Measurements from ENCODE around the gene HERC6.
"Not testable (repeated sequence)": the region's sequence is repeated elsewhere in the genome, so short reads cannot be mapped to it uniquely, and the experiment has no call there.

The HERC6 gene

GRCh38 chr4:88447371-88448095 is 68.9 kb downstream of the HERC6 start:
- FAIRE-seq (no peak), DNase-seq (ENCODE audit: insufficient read length, low spot score) (no peak)
- no peak for TF ChIP-seq CTCF (IDR thresholded peaks at IDR 0.05; ENCODE audit: insufficient read depth, missing control alignments)

GRCh38 chr4:88448211-88448765 is 69.6 kb downstream of the HERC6 start:
- DNase-seq (ENCODE audit: insufficient read length, low spot score); FAIRE-seq: not testable (repeated sequence)

GRCh38 chr4:88448889-88449288 is 70.2 kb downstream of the HERC6 start:
- TF ChIP-seq CTCF (IDR thresholded peaks at IDR 0.05; ENCODE audit: insufficient read depth, missing control alignments): no peak
- FAIRE-seq: no peak

GRCh38 chr4:88449290-88449689 is 70.6 kb downstream of the HERC6 start:
- DNase-seq (ENCODE audit: insufficient read length, low spot score) (no peak), FAIRE-seq (no peak)
- no peak for TF ChIP-seq CTCF (IDR thresholded peaks at IDR 0.05; ENCODE audit: insufficient read depth, missing control alignments)

More at GRCh38 chr4:88448889-88449288, 70.2 kb downstream of the HERC6 start:
- no peak for DNase-seq (ENCODE audit: insufficient read length, low spot score)

- no peak for FAIRE-seq
- no peak for TF ChIP-seq CTCF (IDR thresholded peaks at IDR 0.05; ENCODE audit: insufficient read depth, missing control alignments)
These were observed 72.6 kb downstream of the HERC6 start for GRCh38 chr4:88451205-88451604.

GRCh38 chr4:88452912-88453311 is 74.3 kb downstream of the HERC6 start:
- no peak for FAIRE-seq
- TF ChIP-seq CTCF (IDR thresholded peaks at IDR 0.05; ENCODE audit: insufficient read depth, missing control alignments): no peak
- DNase-seq (ENCODE audit: insufficient read length, low spot score): no peak

More at GRCh38 chr4:88451205-88451604, 72.6 kb downstream of the HERC6 start:
- DNase-seq (ENCODE audit: insufficient read length, low spot score): no peak

GRCh38 chr4:88456670-88457306 is 78.1 kb downstream of the HERC6 start, which contains the start of gene HERC5:
HERC5 (plus strand) TSS chr4:88457119; CDS start chr4:88457270, 151 bp downstream.
- DNase-seq (ENCODE audit: insufficient read length, low spot score) (peak; percentile 25), FAIRE-seq (no peak)
- TF ChIP-seq CTCF (IDR thresholded peaks at IDR 0.05; ENCODE audit: insufficient read depth, missing control alignments): peak; percentile 70
